Measurements from ENCODE around the gene ITPR1.
"Not testable (repeated sequence)": the region's sequence is repeated elsewhere in the genome, so short reads cannot be mapped to it uniquely, and the experiment has no call there.

The ITPR1 gene

DNA sequence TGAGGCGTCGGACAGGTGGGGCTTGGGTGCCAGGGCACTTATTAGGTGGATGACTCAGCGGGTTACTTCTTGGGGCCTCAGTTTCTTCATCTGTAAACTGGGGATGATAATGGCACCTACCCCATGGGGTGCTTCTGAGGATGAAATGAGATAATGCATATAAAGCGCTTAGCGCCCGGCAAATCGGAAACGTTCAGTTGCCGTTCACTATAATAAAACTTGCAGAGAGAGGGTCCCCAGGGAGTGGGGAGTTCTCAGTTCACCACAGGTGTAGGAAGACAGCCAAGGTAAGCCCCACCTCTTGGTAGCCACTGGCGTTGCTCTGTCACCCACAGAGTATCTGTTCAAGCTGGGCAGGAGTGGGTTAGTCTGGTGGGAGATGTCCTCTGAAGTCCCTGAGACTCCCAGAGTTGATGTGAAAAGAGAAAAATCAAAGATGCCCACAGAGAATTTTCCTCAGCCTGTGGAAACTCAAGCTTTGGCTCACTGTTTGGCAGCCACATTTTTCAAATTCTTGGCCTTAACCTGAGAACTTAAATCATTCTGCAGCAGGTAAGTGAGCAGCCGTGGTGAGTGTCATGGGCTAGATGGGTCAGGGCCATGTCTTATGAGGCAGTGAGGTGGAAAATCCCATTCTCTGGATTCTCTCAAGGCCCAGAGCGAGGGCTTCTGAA lies 264.6 kb downstream of the ITPR1 start:
- no peak for DNase-seq (ENCODE audit: low read depth in 2 of 2)

DNA sequence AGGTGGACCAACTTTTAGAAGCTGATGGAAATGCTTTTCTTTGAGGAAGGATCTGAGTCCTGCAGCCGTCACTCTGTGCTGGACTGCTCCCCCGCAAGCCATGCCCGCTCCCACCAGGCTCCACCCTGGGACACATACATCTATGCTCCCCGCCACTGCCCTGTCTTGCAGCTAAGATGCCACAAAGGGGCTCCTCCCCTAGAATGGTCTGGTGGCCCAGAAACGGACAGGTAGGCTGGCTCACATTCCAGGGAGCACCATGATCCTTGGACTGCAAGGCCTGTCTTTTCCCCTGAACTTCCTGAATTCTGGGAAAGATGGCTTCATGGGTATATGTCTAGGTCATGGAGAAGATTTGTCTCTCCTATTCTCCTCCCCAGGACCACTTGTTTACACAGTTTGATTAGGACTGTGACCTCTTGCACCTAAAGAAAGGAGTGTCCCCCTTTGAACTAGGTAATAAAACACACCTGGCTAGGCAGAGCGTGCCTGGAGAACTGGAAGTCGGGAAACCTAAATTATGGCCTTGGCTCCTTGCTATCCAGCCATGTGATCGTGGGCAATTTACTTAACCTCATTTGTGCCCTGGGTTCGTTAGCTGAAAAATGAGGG lies 265.2 kb downstream of the ITPR1 start:
- DNase-seq (ENCODE audit: low read depth in 2 of 2) = no peak

DNA sequence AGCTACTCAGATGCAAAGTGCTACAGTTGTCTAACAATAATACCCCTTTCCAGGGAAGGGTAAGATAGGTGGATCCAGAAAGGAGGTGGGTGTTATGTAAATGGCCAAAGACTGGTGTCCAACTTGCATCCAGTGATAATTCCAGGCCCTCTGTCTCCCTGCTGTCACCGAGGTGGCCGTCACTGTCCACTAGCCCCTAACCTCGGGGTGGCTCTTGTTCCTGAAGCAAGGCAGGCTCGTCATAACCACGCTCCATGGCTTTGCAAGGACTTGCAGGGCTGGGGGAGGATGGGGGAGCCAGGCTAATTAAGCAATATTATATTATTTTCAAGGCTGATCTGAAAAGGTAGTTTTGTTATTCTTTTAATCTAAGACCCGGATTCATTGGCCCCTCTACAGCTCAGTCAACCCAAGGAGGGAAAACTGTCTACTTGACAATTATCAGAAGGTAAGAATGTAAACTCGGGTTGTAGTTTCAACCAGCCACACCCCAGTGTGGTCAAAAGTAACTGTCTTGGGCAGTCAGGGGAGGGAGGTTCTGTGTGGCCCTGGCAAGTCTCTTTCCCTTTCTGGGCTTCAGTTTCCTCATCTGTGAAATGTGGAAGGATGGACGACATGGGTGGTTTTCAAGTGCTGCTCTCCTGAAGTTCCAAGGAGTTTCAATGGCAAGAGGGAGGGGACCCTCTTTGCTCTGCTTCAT lies 266.0 kb downstream of the ITPR1 start:
- DNase-seq (ENCODE audit: low read depth in 2 of 2) = no peak

- DNase-seq (ENCODE audit: low read depth in 2 of 2) = no peak
These were observed 266.7 kb downstream of the ITPR1 start for GRCh38 chr3:4759689-4760312.

DNA sequence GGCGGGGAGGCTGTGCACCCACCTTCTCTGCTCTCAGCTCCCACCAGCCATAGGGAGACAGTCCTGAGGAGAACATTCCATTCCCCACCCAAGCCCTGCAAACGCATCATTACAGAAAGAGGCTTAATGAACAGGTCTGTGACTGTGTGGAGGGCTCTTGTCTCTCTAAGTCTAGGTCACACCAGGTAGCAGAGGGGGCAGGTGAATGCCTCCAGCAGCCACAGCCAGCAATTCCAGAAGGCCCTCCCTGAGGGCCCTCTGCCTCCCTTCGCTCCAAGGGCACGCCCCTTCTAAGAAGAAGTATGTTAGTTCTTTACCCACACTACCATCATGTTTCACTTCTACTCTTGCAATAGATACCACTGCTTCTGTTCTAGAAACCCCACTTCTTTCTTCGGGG lies 268.6 kb downstream of the ITPR1 start:
- no peak for DNase-seq (ENCODE audit: low read depth in 2 of 2)

DNA sequence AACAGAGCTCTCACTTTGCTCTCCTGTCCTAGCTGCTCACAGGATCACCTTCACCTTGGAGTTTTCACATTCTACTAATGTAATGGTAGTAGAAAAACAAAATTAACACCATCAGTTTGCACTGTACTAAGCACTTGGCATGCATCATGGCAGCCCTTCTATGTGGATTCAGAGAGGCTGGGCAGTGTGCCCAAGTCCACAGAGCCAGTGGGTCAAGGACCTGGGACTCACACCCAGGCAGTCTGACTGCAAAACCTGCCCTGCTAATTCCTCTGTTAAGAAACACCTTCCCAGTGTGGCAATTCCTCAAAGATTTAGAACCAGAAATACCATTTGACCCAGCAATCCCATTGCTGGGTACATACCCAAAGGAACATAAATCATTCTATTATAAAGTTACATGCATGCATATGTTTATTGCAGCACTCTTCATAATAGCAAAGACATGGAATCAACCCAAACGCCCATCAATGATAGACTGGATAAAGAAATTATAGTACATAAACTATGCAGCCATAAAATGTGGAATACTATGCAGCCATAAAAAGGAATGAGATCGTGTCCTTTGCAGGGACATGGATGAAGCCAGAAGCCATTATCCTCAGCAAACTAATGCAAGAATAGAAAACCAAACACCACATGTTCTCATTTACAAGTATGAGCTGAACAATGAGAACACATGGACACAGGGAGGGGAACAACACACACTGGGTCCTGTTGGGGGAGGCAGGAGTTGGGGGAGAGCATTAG lies 269.5 kb downstream of the ITPR1 start:
- DNase-seq (ENCODE audit: low read depth in 2 of 2) = not testable (repeated sequence)

DNA sequence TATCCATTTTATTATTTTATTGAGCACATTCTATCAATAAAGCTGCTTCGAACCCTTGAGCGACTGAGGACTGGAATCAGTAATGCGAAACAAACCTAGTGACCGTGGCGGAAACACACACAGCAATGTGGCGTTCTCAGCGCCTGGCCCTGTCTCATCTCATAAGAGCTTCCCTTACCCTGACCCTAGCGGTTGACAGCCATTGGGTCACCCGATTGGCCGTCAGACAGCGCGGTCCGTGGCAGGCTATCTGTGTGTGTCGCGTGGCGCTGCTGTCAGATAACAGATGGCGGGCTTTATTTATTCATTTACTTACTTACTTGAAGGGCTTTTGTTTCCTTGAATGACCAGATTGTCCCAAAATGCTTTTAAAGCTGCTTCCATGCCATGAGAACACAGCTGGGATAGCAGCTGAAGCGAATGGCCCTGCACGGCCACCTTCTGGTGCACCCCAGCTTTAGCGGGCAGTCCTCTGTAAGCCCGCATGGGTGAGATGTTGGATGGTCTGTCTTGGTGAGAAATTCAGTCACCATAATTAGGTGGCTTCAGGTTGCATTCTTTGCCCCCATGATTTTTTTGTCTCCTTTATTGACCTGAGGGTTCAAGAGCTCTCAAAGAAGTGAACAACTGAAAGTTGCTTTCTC lies 270.6 kb downstream of the ITPR1 start:
- no peak for DNase-seq (ENCODE audit: low read depth in 2 of 2)

DNA sequence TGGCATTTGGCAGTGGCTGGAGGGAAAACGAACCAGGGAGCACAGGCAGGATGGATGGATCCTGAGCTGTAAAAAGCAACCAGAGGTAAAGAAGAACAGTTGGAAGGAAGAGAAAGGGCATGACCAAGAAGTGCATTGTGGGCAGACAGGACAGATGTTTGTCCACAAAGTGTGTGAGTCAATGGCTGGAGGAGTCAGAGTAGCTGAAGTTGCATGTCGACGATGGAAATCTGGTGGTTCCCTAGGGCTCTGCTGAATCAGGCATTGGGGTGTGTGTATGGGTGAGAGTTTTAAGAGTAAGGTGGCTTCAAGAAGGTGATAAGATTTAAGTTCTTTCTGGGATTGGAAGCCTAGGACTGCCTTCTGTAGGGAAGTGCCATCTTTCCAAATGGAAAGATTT lies 272.1 kb downstream of the ITPR1 start:
- no peak for DNase-seq (ENCODE audit: low read depth in 2 of 2)

- no peak for DNase-seq (ENCODE audit: low read depth in 2 of 2)
These were observed 273.1 kb downstream of the ITPR1 start for GRCh38 chr3:4766263-4766662.

- DNase-seq (ENCODE audit: low read depth in 2 of 2) = no peak
These were observed 273.8 kb downstream of the ITPR1 start for GRCh38 chr3:4766716-4767499.

GRCh38 chr3:4768021-4768420 lies 274.9 kb downstream of the ITPR1 start:
- DNase-seq (ENCODE audit: low read depth in 2 of 2) = no peak

GRCh38 chr3:4768521-4768920 lies 275.4 kb downstream of the ITPR1 start:
- DNase-seq (ENCODE audit: low read depth in 2 of 2) = no peak

- no peak for DNase-seq (ENCODE audit: low read depth in 2 of 2)
These were observed 277.4 kb downstream of the ITPR1 start for GRCh38 chr3:4770561-4770960.

DNA sequence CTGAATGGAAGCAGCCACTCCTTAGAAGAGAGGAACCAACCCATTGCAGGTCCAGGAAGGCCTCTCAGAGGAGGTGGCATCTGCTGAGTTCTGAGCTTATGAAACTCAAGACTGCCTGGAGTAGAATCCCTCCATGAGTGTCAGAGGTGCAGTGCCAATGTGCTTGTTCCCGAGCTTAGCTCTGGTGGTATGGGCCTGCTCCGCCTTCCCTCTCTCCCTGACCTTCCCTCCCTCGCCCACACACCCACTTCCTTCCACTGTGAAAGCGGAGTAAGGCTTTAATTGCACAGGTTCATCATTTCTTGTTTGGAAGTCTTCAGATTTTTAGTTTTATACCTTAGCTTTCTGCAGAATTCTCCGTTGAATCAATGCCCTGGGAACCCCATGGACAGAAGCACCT lies 278.1 kb downstream of the ITPR1 start:
- no peak for DNase-seq (ENCODE audit: low read depth in 2 of 2)

DNA sequence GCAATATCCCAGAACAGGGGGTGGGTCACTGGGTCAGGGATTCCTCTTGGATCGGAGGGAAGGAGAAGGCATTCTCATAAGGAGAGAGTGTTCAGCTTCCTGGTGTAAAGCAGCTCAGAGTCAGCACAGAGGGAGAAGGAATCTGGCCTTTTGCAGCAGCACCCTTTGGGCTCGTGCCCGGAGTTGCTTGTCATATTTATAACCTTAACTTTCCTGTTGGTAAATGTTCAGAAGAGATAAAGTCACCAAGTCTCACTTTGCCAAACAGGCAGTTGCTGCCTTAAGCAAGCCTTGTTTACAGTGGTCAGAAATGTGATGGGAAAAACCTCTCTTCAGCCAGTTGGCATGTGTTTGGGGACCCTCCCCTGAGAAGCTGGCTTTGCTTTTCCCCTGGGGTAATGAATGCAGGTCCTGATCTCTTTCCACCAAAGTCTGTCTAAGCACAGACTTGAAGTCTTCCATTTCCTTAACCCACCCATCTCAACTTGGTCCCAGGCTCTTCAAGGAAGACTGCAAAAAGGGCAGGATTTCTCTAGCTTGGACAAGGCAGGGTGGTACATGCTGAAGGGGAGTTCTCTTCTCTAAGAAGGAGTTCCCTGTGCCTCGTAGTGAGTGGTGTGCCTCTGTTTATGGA lies 279.1 kb downstream of the ITPR1 start:
- DNase-seq (ENCODE audit: low read depth in 2 of 2) = no peak

DNA sequence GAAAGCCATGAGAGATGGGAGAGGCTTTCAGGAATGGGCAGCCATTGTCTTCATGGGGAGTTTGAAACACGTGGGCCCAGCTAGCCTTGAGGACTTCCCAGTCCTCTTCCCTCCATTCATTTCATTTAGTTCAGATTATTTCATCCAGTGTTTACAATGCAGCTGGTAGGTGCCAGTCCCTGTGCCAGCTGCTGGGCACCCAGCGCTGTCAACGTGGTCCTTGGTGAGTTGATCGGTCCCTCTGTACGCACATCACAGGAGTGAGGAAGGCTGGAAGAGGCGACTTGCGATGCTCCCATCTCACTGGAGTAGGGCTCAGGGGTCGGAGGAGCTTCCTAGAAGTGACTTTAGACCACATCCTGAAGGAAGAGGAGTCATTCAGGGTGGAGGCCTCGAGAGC lies 279.7 kb downstream of the ITPR1 start:
- no peak for DNase-seq (ENCODE audit: low read depth in 2 of 2)

DNA sequence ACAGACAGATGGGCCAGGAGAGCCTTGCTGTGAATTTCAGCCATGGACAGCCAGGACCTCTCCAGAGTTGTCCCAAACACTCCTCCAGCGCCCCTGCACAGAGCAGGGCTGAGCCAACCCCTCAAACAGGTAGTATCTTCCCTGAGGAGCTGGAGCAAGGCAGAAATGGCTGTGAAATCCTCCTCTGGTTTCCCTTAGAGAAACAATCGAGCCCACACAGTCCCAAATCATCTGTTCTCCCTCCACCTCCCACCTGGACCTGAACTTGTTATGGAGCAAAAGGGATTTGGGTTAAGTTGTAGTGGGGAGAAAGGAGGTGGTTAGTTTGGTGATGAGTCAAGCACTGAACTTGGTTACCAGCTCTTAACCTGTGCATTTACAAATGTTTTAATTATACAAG lies 280.4 kb downstream of the ITPR1 start:
- DNase-seq (ENCODE audit: low read depth in 2 of 2) = no peak

- no peak for DNase-seq (ENCODE audit: low read depth in 2 of 2)
These were observed 281.4 kb downstream of the ITPR1 start for GRCh38 chr3:4774531-4774930.

DNA sequence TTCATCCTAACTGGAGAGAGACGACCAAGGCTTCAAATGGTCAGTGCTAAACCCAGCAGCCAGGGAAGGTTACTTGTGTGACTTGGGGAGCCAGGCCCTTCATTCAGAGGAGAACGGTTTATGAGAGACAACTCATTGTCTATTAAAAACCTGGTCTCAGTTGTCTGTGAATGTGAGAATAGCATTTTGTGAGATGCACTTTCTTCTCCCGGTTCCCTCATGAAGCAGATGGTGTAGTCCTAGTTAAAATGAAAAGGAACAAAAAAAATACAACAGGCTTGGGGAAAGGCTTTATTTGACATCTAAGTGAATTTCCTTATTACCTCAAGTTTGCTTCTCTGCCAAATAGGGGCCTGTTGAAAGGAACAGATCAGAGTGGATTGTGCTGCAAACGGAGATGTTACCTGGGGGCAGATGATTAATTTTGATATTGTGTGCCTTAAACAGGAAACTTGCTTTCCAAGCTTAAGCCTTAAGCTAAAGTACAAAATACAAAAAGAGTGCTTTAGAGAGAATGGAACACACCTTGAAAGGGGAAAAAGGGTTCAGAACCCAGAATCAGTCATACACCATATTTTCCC lies 283.3 kb downstream of the ITPR1 start:
- DNase-seq (ENCODE audit: low read depth in 2 of 2) = no peak

Measured in stimulated activated CD4-positive, alpha-beta T cell treated with anti-CD3 and anti-CD28 coated beads, Interleukin-12 subunit alpha, Interleukin-12 subunit beta, amount 100 ng/mL, for 24 hours (primary cell).